Testis (tissue), 3 donors: ENCODE data around the gene RAI1. TPM values are rescaled to one million over a fixed set of nuclear protein-coding genes. Genes with fewer than 3 reads are reported as not detected.

ENCODE experiments used
- DNase-seq: peaks from one replicate; pipeline ENCODE4 v3.0.0-alpha.2; 2019
- H3K27ac ChIP-seq, 2 donors: fragments of 200-600 bp; sonication (generic); one replicate each; pipeline ENCODE4 v1.5.1; 2019
- H3K27me3 ChIP-seq: fragments of 200-600 bp; sonication (generic); one replicate; pipeline ENCODE4 v1.5.1; 2019
- H3K36me3 ChIP-seq: fragments of 200-600 bp; sonication (generic); one replicate; pipeline ENCODE4 v1.5.1; 2017; ENCODE audit warnings: low read depth; ENCODE audit errors: missing control alignments
- H3K4me1 ChIP-seq: fragments of 200-600 bp; sonication (generic); one replicate; pipeline ENCODE4 v1.5.1; 2019
- H3K4me3 ChIP-seq, 2 donors: fragments of 200-600 bp; sonication (generic); one replicate each; pipeline ENCODE4 v1.5.1; 2017 to 2019
- H3K9me3 ChIP-seq: fragments of 200-600 bp; sonication (generic); one replicate; pipeline ENCODE4 v1.5.1; 2017
- CTCF ChIP-seq, 3 experiments: fragments of 450-650 bp in 2 of 3; fragments of 200-600 bp in 1 of 3; sonication (generic) in 1 of 3; IDR thresholded peaks; one replicate each; pipeline ENCODE4 v1.5.1; 2016 to 2019; ENCODE audit warnings: antibody characterized with exemption in 3 of 3, mild to moderate bottlenecking in 2 of 3, moderate library complexity in 1 of 3
- POLR2A ChIP-seq: fragments of 450-650 bp; IDR thresholded peaks from one replicate; pipeline ENCODE4 v1.6.1; 2017; ENCODE audit warnings: antibody characterized with exemption, mild to moderate bottlenecking, moderate library complexity
- WGBS, 2 donors: methylation state at CpG; one replicate each; pipeline ENCODE4 v1.1.5; 2018; 5-methylcytosine and 5-hydroxymethylcytosine counted together
- intact Hi-C: fragments of 100-400 bp; cut with DNase I; formaldehyde crosslinking; loops from one replicate; pipeline ENCODE4 v1.15.1; 2023; ENCODE audit warnings: low total_unique reads
- polyA plus RNA-seq: library from polyadenylated mRNA; stranded (reverse); fragments of 350-450 nt; fragmentation: Illumina TruSeq; extraction: RNeasy Lipid Tissue Mini Kit (QIAGEN cat#74804); gene quantifications from one replicate; pipeline ENCODE4 v1.2.3, GENCODE V29; 2014; ENCODE audit warnings: low read depth, low replicate concordance; ENCODE audit not compliant: insufficient read depth
- total RNA-seq, 2 donors: library from RNA; depleted of rRNA; stranded (reverse); fragments of >200 nt; gene quantifications; one replicate each; pipeline ENCODE4 v1.2.3, GENCODE V29; 2016

The RAI1 gene
- total and polyA plus RNA-seq, 3 donors from 2014 or later = 17.5 to 44.5 (median 42.8) TPM

- H3K27ac ChIP-seq = no peak overlapping the region
- TF ChIP-seq POLR2A (no peak), CTCF (IDR thresholded peaks at IDR 0.05) (no peak)
- no peaks in the 10 kb centered on the region for H3K36me3 ChIP-seq
- intact Hi-C loops = no loop called here
- 92 to 95% methylated on average over 8 to 15 of the region's 15 CpGs for WGBS, 2 donors
- DNase-seq = no peak
- H3K27me3 ChIP-seq = no peaks in the 10 kb centered on the region
- peaks cover 41% of the 10 kb centered on the region for H3K4me1 ChIP-seq
- no peaks in the 10 kb centered on the region for H3K9me3 ChIP-seq
- H3K4me3 ChIP-seq = no peak overlapping the region
Measured at GRCh38 chr17:17709815-17710321, 28.6 kb downstream of the RAI1 start.

- no peak for DNase-seq
- WGBS, 2 donors = 88 to 93% methylated on average over 3 to 4 of the region's 4 CpGs
- Histone ChIP-seq H3K36me3 (no peaks in the 10 kb centered on the region), H3K4me3 (no peak overlapping the region), H3K27me3 (no peaks in the 10 kb centered on the region), H3K4me1 (peaks cover 42% of the 10 kb centered on the region), H3K27ac (peak overlapping the region in 1 of 2 donors; percentile 29), H3K9me3 (no peaks in the 10 kb centered on the region)
- intact Hi-C loops = no loop called here
- TF ChIP-seq CTCF (IDR thresholded peaks at IDR 0.05) = no peak
- no peak for TF ChIP-seq POLR2A
Measured at GRCh38 chr17:17710355-17710727, 29.1 kb downstream of the RAI1 start.

- Histone ChIP-seq H3K27me3 (no peaks in the 10 kb centered on the region), H3K4me1 (peaks cover 42% of the 10 kb centered on the region), H3K36me3 (no peaks in the 10 kb centered on the region), H3K4me3 (no peak overlapping the region), H3K9me3 (no peaks in the 10 kb centered on the region), H3K27ac (peak overlapping the region; percentile 29 to 39)
- DNase-seq = no peak
- 44 to 64% methylated on average over 7 to 16 of the region's 16 CpGs for WGBS, 2 donors
- intact Hi-C loops = no loop called here
- TF ChIP-seq POLR2A (no peak), CTCF (IDR thresholded peaks at IDR 0.05) (no peak)
Measured at GRCh38 chr17:17710728-17711541, 29.7 kb downstream of the RAI1 start.

GRCh38 chr17:17711641-17712162, 30.4 kb downstream of the RAI1 start:
- H3K9me3 ChIP-seq = no peaks in the 10 kb centered on the region
- H3K4me1 ChIP-seq = peaks cover 42% of the 10 kb centered on the region
- DNase-seq = peak; percentile 51
- no peaks in the 10 kb centered on the region for H3K36me3 ChIP-seq
- WGBS, 2 donors = 69 to 79% methylated on average over 12 of the region's 12 CpGs
- H3K27me3 ChIP-seq = no peaks in the 10 kb centered on the region
- peak overlapping the region; percentile 29 to 39 for H3K27ac ChIP-seq
- no peak for TF ChIP-seq CTCF (IDR thresholded peaks at IDR 0.05)
- TF ChIP-seq POLR2A = no peak
- H3K4me3 ChIP-seq = no peak overlapping the region
- intact Hi-C loops = no loop called here
